ENCODE results near the gene ST6GAL1.

GRCh38 chr3:186978712-186979111 lies 48.4 kb downstream of the ST6GAL1 start:
- no peak for TF ChIP-seq YY1 (IDR thresholded peaks at IDR 0.05; ENCODE audit: insufficient read depth, insufficient replicate concordance, low read depth, low read length)
- no peak for TF ChIP-seq CHD2 (IDR thresholded peaks at IDR 0.05; ENCODE audit: low read depth, low read length)

Measured in HepG2 (cell line).